ENCODE results near the gene SRC. TPM values are rescaled to one million over a fixed set of nuclear protein-coding genes. Genes with fewer than 3 reads are reported as not detected.

Gene SRC
- total and polyA plus RNA-seq, 3 donors from 2014 or later: 90.3 to 179 (median 143) TPM

- H3K9me3 ChIP-seq: no peaks in the 10 kb centered on the region
- no peak overlapping the region for H3K4me3 ChIP-seq
- intact Hi-C loops (cut with DNase I; ENCODE audit: low total_unique reads): no loop called here
- no peaks in the 10 kb centered on the region for H3K27me3 ChIP-seq
- 59 to 67% methylated on average over 8 to 9 of the region's 9 CpGs for WGBS, 2 donors
- TF ChIP-seq POLR2A (IDR thresholded peaks at IDR 0.05): no peak
- TF ChIP-seq CTCF (IDR thresholded peaks at IDR 0.05): no peak
- no peak for DNase-seq
- no peak overlapping the region for H3K27ac ChIP-seq
- no peaks in the 10 kb centered on the region for H3K36me3 ChIP-seq (ENCODE audit: low read depth, missing control alignments)
- peaks cover 4% of the 10 kb centered on the region for H3K4me1 ChIP-seq
Measured at GRCh38 chr20:37395410-37395797, 49.5 kb downstream of the SRC start.

- Histone ChIP-seq H3K9me3 (no peaks in the 10 kb centered on the region), H3K4me3 (no peak overlapping the region), H3K27me3 (no peaks in the 10 kb centered on the region), H3K4me1 (peaks cover 4% of the 10 kb centered on the region), H3K36me3 (ENCODE audit: low read depth, missing control alignments) (no peaks in the 10 kb centered on the region), H3K27ac (no peak overlapping the region)
- 76 to 81% methylated on average over 16 to 21 of the region's 22 CpGs for WGBS, 2 donors
- peak; percentile 60 for DNase-seq
- TF ChIP-seq POLR2A (IDR thresholded peaks at IDR 0.05): no peak
- no peak for TF ChIP-seq CTCF (IDR thresholded peaks at IDR 0.05)
- intact Hi-C loops (cut with DNase I; ENCODE audit: low total_unique reads): no loop called here
Measured at GRCh38 chr20:37395921-37396415, 50.0 kb downstream of the SRC start.

- intact Hi-C loops (cut with DNase I; ENCODE audit: low total_unique reads): no loop called here
- 89 to 90% methylated on average over 8 to 20 of the region's 20 CpGs for WGBS, 2 donors
- Histone ChIP-seq H3K4me3 (no peak overlapping the region), H3K36me3 (ENCODE audit: low read depth, missing control alignments) (no peaks in the 10 kb centered on the region), H3K27ac (no peak overlapping the region), H3K9me3 (no peaks in the 10 kb centered on the region), H3K27me3 (no peaks in the 10 kb centered on the region), H3K4me1 (peaks cover 4% of the 10 kb centered on the region)
- TF ChIP-seq CTCF (IDR thresholded peaks at IDR 0.05) (no peak), POLR2A (IDR thresholded peaks at IDR 0.05) (no peak)
- no peak for DNase-seq
Measured at GRCh38 chr20:37396416-37397075, 50.6 kb downstream of the SRC start.

- Histone ChIP-seq H3K4me3 (no peak overlapping the region), H3K27me3 (no peaks in the 10 kb centered on the region), H3K9me3 (no peaks in the 10 kb centered on the region), H3K4me1 (peaks cover 4% of the 10 kb centered on the region), H3K27ac (no peak overlapping the region), H3K36me3 (ENCODE audit: low read depth, missing control alignments) (no peaks in the 10 kb centered on the region)
- WGBS, 2 donors: 77 to 87% methylated on average over 7 to 24 of the region's 24 CpGs
- no peak for DNase-seq
- TF ChIP-seq CTCF (IDR thresholded peaks at IDR 0.05) (no peak), POLR2A (IDR thresholded peaks at IDR 0.05) (no peak)
- intact Hi-C loops (cut with DNase I; ENCODE audit: low total_unique reads): no loop called here
Measured at GRCh38 chr20:37397076-37397953, 51.4 kb downstream of the SRC start.
